Measurements from ENCODE around the gene CYP2A6.
"Not testable (repeated sequence)": the region's sequence is repeated elsewhere in the genome, so short reads cannot be mapped to it uniquely, and the experiment has no call there.

Gene CYP2A6, protein sequence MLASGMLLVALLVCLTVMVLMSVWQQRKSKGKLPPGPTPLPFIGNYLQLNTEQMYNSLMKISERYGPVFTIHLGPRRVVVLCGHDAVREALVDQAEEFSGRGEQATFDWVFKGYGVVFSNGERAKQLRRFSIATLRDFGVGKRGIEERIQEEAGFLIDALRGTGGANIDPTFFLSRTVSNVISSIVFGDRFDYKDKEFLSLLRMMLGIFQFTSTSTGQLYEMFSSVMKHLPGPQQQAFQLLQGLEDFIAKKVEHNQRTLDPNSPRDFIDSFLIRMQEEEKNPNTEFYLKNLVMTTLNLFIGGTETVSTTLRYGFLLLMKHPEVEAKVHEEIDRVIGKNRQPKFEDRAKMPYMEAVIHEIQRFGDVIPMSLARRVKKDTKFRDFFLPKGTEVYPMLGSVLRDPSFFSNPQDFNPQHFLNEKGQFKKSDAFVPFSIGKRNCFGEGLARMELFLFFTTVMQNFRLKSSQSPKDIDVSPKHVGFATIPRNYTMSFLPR

DNA sequence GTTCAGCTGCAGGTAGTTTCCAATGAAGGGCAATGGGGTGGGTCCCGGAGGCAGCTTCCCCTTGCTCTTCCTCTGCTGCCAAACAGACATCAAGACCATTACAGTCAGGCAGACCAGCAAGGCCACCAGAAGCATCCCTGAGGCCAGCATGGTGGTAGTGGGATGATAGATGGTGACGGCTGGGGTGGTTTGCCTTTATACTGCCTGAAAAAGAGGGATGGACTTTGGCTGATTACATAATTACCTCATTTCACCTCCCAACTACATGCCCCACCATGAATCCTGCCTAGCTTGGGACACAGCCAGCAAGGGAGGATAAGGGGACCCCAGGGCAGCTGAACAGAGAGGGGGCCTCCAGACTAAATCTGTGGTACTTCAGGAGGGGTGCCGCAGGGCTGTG lies at the start of gene CYP2A6:
Gene CYP2A6 (minus strand): TSS at position 171 of the 400 bp plus-strand sequence. CDS start 21 bp downstream, at position 150.
- not testable (repeated sequence) for DNase-seq

DNA sequence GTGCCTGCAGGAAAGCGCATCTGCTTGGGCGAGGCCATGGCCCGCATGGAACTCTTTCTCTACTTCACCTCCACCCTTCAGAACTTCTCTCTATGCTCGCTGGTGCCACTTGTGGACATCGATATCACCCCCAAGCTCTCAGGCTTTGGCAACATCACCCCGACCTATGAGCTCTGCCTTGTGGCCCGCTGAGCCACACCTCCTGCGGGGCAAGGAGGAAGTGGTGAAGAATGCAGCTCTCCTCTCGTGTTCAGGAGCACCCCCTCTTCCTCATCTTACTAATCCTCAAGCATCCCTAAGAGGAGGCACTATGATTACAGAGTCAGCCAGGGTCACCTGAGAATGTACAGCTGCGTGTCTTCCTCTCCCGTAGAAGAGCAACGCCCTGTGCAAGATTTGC lies 49.7 kb upstream of the CYP2A6 start:
- DNase-seq = not testable (repeated sequence)

GRCh38 chr19:40896843-40897789 lies 46.9 kb upstream of the CYP2A6 start:
- DNase-seq = not testable (repeated sequence)

DNA sequence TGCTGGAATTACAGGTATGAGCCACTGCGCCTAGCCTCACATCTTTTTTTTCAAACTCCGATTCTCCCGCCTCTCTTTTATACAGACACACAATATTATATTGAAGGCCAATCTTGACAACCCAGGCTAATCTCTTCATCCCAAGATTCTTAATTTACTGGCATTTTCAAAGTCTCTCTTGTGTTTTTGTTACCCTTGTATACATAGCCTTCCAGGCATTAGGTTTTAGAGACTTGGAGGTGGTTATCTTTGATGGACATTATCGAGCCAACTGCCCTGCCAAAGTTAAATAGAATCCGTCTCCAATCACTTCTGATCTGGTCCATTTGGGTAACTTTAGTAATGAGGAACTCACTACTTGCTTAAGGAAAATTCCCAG lies 46.2 kb upstream of the CYP2A6 start:
- no peak for DNase-seq

- DNase-seq = no peak
Measured at GRCh38 chr19:40893112-40893511, 42.9 kb upstream of the CYP2A6 start.

DNA sequence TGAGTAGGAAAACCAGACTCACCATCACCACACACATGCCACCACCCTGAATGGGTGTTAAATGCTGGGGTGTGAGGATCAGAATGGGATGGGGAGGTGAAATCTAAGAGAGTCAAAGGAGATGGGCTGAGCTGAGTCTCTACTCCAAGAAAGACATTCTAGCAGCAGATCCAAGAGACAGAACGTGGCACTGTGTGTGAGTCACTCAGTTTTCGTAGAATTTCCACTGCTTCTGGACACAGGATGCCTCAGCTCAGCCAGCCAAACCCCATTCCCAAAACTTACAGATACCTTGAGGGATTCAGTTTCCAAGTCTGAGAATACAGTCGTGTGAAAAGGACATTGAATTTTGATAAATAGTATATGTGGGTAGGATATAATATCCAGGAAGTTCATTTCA lies 39.1 kb upstream of the CYP2A6 start:
- DNase-seq = no peak

- no peak for DNase-seq
Measured at GRCh38 chr19:40888191-40888590, 37.9 kb upstream of the CYP2A6 start.

GRCh38 chr19:40884187-40884931 lies 34.1 kb upstream of the CYP2A6 start:
- DNase-seq = not testable (repeated sequence)

DNA sequence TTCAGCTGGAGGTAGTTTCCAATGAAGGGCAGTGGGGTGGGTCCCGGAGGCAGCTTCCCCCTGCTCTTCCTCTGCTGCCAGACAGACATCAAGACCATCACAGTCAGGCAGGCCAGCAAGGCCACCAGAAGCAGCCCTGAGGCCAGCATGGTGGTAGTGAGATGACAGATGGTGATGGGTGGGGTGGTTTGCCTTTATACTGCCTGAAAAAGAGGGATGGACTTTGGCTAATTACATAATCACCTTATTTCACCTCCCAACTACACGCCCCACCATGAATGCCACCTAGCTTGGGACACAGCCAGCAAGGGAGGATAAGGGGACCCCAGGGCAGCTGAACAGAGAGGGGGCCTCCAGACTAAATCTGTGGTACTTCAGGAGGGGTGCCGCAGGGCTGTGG lies 31.8 kb upstream of the CYP2A6 start, which contains the start of gene CYP2A7:
Gene CYP2A7 (minus strand): TSS at position 170 of the 400 bp plus-strand sequence. CDS start 21 bp downstream, at position 149.
- not testable (repeated sequence) for DNase-seq

- not testable (repeated sequence) for DNase-seq
Measured at GRCh38 chr19:40879349-40879748, 29.1 kb upstream of the CYP2A6 start.

DNA sequence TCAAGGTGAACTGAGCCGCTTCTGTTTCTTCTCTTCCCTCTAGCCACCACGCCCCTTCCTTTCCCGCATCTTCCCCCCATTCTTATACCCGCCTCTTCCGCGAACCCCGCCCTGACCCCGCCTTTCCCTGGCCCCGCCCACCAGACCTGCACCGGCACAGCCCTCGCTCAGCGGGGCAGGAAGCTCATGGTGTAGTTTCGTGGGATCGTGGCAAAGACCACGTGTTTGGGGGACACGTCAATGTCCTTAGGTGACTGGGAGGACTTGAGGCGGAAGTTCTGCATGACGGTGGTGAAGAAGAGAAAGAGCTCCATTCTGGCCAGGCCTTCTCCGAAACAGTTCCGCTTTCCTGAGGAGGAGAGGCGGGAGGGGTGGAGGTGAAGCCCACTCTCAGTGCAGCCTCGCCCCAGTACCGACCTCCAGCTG lies 25.3 kb upstream of the CYP2A6 start:
- not testable (repeated sequence) for DNase-seq

DNA sequence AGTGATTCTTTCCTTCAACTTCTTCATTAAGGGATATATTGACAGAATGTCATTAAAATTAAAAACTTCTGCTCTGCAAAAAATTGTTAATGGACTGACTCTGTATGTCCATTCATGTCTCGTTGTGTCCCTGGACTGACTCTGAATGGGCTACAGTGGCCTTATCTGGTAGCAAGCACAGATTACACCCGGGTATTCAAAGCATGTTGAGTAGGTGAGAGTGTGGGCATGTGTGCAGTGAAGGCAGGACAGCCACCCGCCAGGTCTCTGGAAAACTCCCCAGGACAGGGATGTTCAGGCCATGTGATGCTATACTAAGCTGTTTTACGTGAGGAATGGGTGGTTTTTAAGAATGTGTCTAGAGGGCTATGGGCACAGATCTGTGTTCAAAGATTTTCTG lies 24.6 kb upstream of the CYP2A6 start:
- DNase-seq = not testable (repeated sequence)

DNA sequence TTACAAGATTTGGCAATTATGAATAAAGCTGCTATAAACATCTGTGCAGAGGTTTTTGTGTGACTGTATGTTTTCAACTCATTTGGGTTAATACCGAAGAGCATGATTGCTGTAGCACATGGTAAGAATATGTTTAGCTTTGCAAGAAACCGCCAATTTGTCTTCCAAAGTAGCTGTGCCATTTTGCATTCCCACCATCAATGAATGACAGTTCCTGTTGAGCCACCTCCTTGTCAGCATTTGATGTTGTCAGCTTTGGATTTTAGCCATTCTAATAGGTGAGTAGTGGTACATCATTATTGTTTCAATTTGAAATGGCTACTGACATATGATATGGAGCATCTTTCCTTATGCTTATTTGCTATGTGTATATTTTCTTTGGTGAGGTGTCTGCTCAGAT lies 23.6 kb upstream of the CYP2A6 start:
- not testable (repeated sequence) for DNase-seq

- DNase-seq = no peak
Measured at GRCh38 chr19:40872209-40872608, 22.0 kb upstream of the CYP2A6 start.

GRCh38 chr19:40867701-40868100 lies 17.5 kb upstream of the CYP2A6 start:
- no peak for DNase-seq

GRCh38 chr19:40864739-40865496 lies 14.7 kb upstream of the CYP2A6 start:
- not testable (repeated sequence) for DNase-seq

- DNase-seq = no peak
Measured at GRCh38 chr19:40862785-40863184, 12.5 kb upstream of the CYP2A6 start.

GRCh38 chr19:40862333-40862732 lies 12.1 kb upstream of the CYP2A6 start:
- DNase-seq = no peak

GRCh38 chr19:40858109-40858508 lies 7.9 kb upstream of the CYP2A6 start:
- no peak for DNase-seq

- DNase-seq = not testable (repeated sequence)
Measured at GRCh38 chr19:40852467-40853152, 2.4 kb upstream of the CYP2A6 start.

DNA sequence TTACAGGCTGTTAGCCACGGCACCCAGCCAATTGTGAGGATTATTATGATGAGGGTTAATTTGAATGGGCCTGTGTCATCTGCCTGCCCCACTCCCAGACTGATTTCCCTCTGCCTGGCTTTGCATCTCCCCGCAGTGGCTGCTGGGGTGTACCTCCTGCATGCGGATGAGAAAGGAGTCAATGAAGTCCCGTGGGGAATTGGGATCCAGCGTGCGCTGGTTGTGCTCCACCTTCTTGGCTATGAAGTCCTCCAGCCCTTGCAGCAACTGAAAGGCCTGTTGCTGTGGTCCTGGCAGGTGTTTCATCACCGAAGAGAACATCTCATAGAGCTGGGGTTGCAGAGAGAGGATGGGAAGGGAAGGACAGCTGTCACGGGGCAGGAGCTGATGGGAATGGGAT lies 3.5 kb downstream of the CYP2A6 start:
- DNase-seq = not testable (repeated sequence)
